Liver (tissue), 9 donors: ENCODE data around the gene CCSER2. TPM values are rescaled to one million over a fixed set of nuclear protein-coding genes. Genes with fewer than 3 reads are reported as not detected.
"Not testable (repeated sequence)": the region's sequence is repeated elsewhere in the genome, so short reads cannot be mapped to it uniquely, and the experiment has no call there.

Experiments used
- DNase-seq: peaks from one replicate; pipeline ENCODE4 v3.0.0-alpha.2; 2017; ENCODE audit warnings: low spot score
- H3K27ac ChIP-seq, 2 donors: one replicate each; pipeline ENCODE4 v1.7.0; 2013; ENCODE audit warnings: inconsistent platforms in 2 of 2, low read length in 2 of 2, control low read depth in 1 of 2, low read depth in 1 of 2, mild to moderate bottlenecking in 1 of 2
- H3K27me3 ChIP-seq, 4 donors: one replicate each; pipeline versions ENCODE4 v1.6.1 to v1.7.0; 2013; ENCODE audit warnings: low read length in 3 of 4, inconsistent platforms in 1 of 4, mild to moderate bottlenecking in 1 of 4, moderate library complexity in 1 of 4; ENCODE audit not compliant: control insufficient read depth in 4 of 4, insufficient read depth in 4 of 4
- H3K36me3 ChIP-seq, 4 donors: one replicate each; pipeline versions ENCODE4 v1.6.1 to v1.7.0; 2013; ENCODE audit warnings: low read length in 3 of 4, mild to moderate bottlenecking in 3 of 4, low read depth in 1 of 4, moderate library complexity in 1 of 4; ENCODE audit not compliant: control insufficient read depth in 4 of 4, insufficient read depth in 3 of 4
- H3K4me1 ChIP-seq, 4 donors: one replicate each; pipeline versions ENCODE4 v1.6.1 to v1.7.0; 2013; ENCODE audit warnings: low read length in 3 of 4, mild to moderate bottlenecking in 3 of 4, moderate library complexity in 1 of 4; ENCODE audit not compliant: control insufficient read depth in 4 of 4, insufficient read depth in 4 of 4
- H3K4me3 ChIP-seq, 3 donors: one replicate each; pipeline versions ENCODE4 v1.6.1 to v1.7.0; 2013; ENCODE audit warnings: low read length in 3 of 3, control low read depth in 1 of 3, low read depth in 1 of 3, mild to moderate bottlenecking in 1 of 3
- H3K9ac ChIP-seq, 2 donors: one replicate each; pipeline ENCODE4 v1.7.0; 2013; ENCODE audit warnings: low read length in 2 of 2, mild to moderate bottlenecking in 2 of 2, moderate library complexity in 2 of 2, control low read depth in 1 of 2, low read depth in 1 of 2
- H3K9me3 ChIP-seq, 4 donors: one replicate each; pipeline versions ENCODE4 v1.6.1 to v1.7.0; 2013; ENCODE audit warnings: low read length in 3 of 4; ENCODE audit not compliant: control insufficient read depth in 4 of 4
- ATF3 ChIP-seq: IDR thresholded peaks from 2 replicates; pipeline ENCODE4 v1.6.1; 2016; ENCODE audit warnings: antibody characterized with exemption
- CTCF ChIP-seq: fragments of 150-350 bp; IDR thresholded peaks from 2 replicates; pipeline ENCODE4 v1.5.1; 2017; ENCODE audit warnings: improper control_type of control experiment, low read depth, low read length; ENCODE audit not compliant: missing input control
- EGR1 ChIP-seq, 2 donors: IDR thresholded peaks; 2 replicates each; pipeline ENCODE4 v1.6.1; 2016 to 2018; ENCODE audit warnings: antibody characterized with exemption in 2 of 2, low read depth in 2 of 2
- FOXA1 ChIP-seq: IDR thresholded peaks from 2 replicates; pipeline ENCODE4 v1.6.1; 2016; ENCODE audit warnings: antibody characterized with exemption
- FOXA2 ChIP-seq: IDR thresholded peaks from 2 replicates; pipeline ENCODE4 v1.6.1; 2016; ENCODE audit warnings: antibody characterized with exemption
- GABPA ChIP-seq, 2 donors: IDR thresholded peaks in 1 of 2; conservative IDR thresholded peaks in 1 of 2; 2 replicates each; pipeline ENCODE4 v1.6.1; 2016; ENCODE audit warnings: antibody characterized with exemption in 2 of 2, mild to moderate bottlenecking in 1 of 2, moderate library complexity in 1 of 2
- HNF4A ChIP-seq, 2 donors: conservative IDR thresholded peaks; 2 replicates each; pipeline ENCODE4 v1.6.1; 2016; ENCODE audit warnings: antibody characterized with exemption in 2 of 2, mild to moderate bottlenecking in 2 of 2
- HNF4G ChIP-seq: IDR thresholded peaks from 2 replicates; pipeline ENCODE4 v1.6.1; 2016; ENCODE audit warnings: antibody characterized with exemption
- JUND ChIP-seq, 2 donors: IDR thresholded peaks; 2 replicates each; pipeline ENCODE4 v1.6.1; 2016; ENCODE audit warnings: antibody characterized with exemption in 2 of 2
- MAX ChIP-seq: IDR thresholded peaks from 2 replicates; pipeline ENCODE4 v1.6.1; 2016; ENCODE audit warnings: antibody characterized with exemption
- NR2F2 ChIP-seq: IDR thresholded peaks from 2 replicates; pipeline ENCODE4 v1.6.1; 2016; ENCODE audit warnings: antibody characterized with exemption
- RAD21 ChIP-seq, 2 donors: IDR thresholded peaks; 2 replicates each; pipeline ENCODE4 v1.6.1; 2016; ENCODE audit warnings: antibody characterized with exemption in 2 of 2, mild to moderate bottlenecking in 2 of 2
- RXRA ChIP-seq, 2 donors: IDR thresholded peaks; 2 replicates each; pipeline ENCODE4 v1.6.1; 2017 to 2018; ENCODE audit warnings: antibody characterized with exemption in 2 of 2, mild to moderate bottlenecking in 1 of 2
- SP1 ChIP-seq: IDR thresholded peaks from 2 replicates; pipeline ENCODE4 v1.6.1; 2018; ENCODE audit warnings: antibody characterized with exemption, mild to moderate bottlenecking
- TAF1 ChIP-seq: conservative IDR thresholded peaks from 2 replicates; pipeline ENCODE4 v1.6.1; 2016; ENCODE audit warnings: antibody characterized with exemption, mild to moderate bottlenecking
- YY1 ChIP-seq: IDR thresholded peaks from 2 replicates; pipeline ENCODE4 v1.6.1; 2016; ENCODE audit warnings: antibody characterized with exemption, mild to moderate bottlenecking
- ZBTB33 ChIP-seq: IDR thresholded peaks from 2 replicates; pipeline ENCODE4 v1.6.1; 2016; ENCODE audit warnings: antibody characterized with exemption
- WGBS: extraction: QIAGEN DNeasy Blood & Tissue Kit; methylation state at CpG from one replicate; pipeline ENCODE4 v1.1.7; 2013; 5-methylcytosine and 5-hydroxymethylcytosine counted together
- polyA plus RNA-seq, 2 donors: library from polyadenylated mRNA; stranded (reverse) in 1 of 2; unstranded in 1 of 2; fragments of 200-250 nt in 1 of 2; fragments of >200 nt in 1 of 2; fragmentation: Nextera tagmentation in 1 of 2; extraction: Ambion mirVana in 1 of 2; gene quantifications; one replicate each; pipeline versions ENCODE4 v1.2.1 to v1.2.3, GENCODE V29; 2013 to 2015
- total RNA-seq, 2 donors: library from RNA; depleted of rRNA; stranded (reverse); fragments of >200 nt; gene quantifications; one replicate each; pipeline ENCODE4 v1.2.3, GENCODE V29; 2014
- TF ChIP-seq, protein P1 (sequence below): IDR thresholded peaks from 2 replicates; pipeline ENCODE4 v1.6.1; 2016; ENCODE audit warnings: antibody characterized with exemption, mild to moderate bottlenecking
- donor health status: healthy.
- donor health status: healthy.
- donor health status: healthy.
- donor health status: healthy.
- donor health status: healthy.

CCSER2 gene
- total and polyA plus RNA-seq, 4 donors: 5.6 to 18.2 (median 12.1) TPM

DNA sequence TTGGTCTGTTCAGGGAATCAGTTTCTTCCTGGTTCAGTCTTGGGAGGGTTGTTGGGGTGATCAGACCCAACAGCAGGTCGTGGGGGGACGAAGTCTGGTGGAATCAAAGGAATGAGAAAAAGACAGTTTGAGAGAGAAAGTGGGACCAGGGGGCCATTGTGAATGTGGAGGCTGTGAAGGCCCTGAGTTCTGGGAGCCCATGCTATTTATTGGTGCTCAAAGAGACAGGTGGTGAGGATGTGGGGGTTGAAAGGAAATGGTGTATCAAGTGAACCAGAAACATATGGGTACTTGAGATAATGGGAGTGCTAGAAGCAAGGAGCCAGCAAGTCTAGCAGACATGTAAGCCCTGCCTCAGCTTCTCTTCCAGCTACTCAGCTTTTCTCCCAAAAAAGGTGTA lies 84.1 kb downstream of the CCSER2 start:
- TF ChIP-seq JUND (IDR thresholded peaks at IDR 0.05) (no peak), HNF4A (conservative IDR thresholded peaks at IDR 0.05) (no peak), ATF3 (no peak), FOXA1 (no peak), RXRA (IDR thresholded peaks at IDR 0.05) (no peak), MAX (no peak), ZBTB33 (no peak), SP1 (no peak), HNF4G (no peak), CTCF (no peak), FOXA2 (no peak), NR2F2 (no peak), GABPA (IDR thresholded peaks at IDR 0.05 in 1 of 2, conservative IDR thresholded peaks at IDR 0.05 in 1 of 2) (no peak), TAF1 (no peak), EGR1 (IDR thresholded peaks at IDR 0.05; ENCODE audit: low read depth in 2 of 2) (no peak), YY1 (no peak), RAD21 (IDR thresholded peaks at IDR 0.05) (no peak)
- TF ChIP-seq, protein P1, sequence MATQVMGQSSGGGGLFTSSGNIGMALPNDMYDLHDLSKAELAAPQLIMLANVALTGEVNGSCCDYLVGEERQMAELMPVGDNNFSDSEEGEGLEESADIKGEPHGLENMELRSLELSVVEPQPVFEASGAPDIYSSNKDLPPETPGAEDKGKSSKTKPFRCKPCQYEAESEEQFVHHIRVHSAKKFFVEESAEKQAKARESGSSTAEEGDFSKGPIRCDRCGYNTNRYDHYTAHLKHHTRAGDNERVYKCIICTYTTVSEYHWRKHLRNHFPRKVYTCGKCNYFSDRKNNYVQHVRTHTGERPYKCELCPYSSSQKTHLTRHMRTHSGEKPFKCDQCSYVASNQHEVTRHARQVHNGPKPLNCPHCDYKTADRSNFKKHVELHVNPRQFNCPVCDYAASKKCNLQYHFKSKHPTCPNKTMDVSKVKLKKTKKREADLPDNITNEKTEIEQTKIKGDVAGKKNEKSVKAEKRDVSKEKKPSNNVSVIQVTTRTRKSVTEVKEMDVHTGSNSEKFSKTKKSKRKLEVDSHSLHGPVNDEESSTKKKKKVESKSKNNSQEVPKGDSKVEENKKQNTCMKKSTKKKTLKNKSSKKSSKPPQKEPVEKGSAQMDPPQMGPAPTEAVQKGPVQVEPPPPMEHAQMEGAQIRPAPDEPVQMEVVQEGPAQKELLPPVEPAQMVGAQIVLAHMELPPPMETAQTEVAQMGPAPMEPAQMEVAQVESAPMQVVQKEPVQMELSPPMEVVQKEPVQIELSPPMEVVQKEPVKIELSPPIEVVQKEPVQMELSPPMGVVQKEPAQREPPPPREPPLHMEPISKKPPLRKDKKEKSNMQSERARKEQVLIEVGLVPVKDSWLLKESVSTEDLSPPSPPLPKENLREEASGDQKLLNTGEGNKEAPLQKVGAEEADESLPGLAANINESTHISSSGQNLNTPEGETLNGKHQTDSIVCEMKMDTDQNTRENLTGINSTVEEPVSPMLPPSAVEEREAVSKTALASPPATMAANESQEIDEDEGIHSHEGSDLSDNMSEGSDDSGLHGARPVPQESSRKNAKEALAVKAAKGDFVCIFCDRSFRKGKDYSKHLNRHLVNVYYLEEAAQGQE: no peak
- Histone ChIP-seq H3K9me3 (no peaks in the 10 kb centered on the region), H3K9ac (no peak overlapping the region), H3K4me3 (peak overlapping the region in 1 of 3 donors; percentile 26), H3K27ac (no peak overlapping the region), H3K27me3 (no peaks in the 10 kb centered on the region), H3K36me3 (no peaks in the 10 kb centered on the region), H3K4me1 (peaks cover 0 to 8% (median 4%) of the 10 kb centered on the region in 4 donors)
- WGBS: 98% methylated on average over 2 of the region's 2 CpGs
- DNase-seq: no peak

DNA sequence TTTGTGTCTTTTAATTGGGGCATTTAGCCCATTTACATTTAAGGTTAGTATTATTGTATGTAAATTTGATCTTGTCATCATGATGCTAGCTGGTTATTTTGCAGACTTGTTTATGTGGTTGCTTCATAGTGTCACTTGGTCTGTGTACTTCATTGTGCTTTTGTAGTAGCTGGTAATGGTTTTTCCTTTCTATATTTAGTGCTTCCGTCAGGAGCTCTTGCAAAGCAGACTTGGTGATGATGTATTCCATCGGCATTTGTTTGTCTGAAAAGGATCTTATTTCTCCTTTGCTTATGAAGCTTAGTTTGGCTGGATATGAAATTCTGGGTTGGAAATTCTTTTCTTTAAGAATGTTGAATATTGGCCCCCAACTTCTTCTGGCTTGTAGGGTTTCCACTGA lies 85.7 kb downstream of the CCSER2 start:
- H3K9me3 ChIP-seq: not testable (repeated sequence)

More for the DNA sequence above, 85.7 kb downstream of the CCSER2 start:
- not testable (repeated sequence) for H3K27me3 ChIP-seq, DNase-seq, H3K27ac ChIP-seq, H3K4me3 ChIP-seq, H3K36me3 ChIP-seq, H3K9ac ChIP-seq, H3K4me1 ChIP-seq
- WGBS: 98% methylated on average over 2 of the region's 2 CpGs
